ENCODE results near the gene PIGU. TPM values are rescaled to one million over a fixed set of nuclear protein-coding genes. Genes with fewer than 3 reads are reported as not detected.

PIGU gene
- total RNA-seq, 2 experiments from 2014 or later, result 16.6 to 27.9 TPM

- H4K20me1 ChIP-seq (ENCODE audit: insufficient read depth, low read length), result no peaks in the 10 kb centered on the region
- no peak overlapping the region for H3K4me2 ChIP-seq (ENCODE audit: low read length)
- DNase-seq (ENCODE audit: low spot score), result no peak
- intact Hi-C loops (cut with micrococcal nuclease; ENCODE audit: unreplicated experiment), result no loop called here
- H3K79me2 ChIP-seq (ENCODE audit: insufficient read depth, low read depth, low read length), result no peaks in the 10 kb centered on the region
- H3K27ac ChIP-seq (ENCODE audit: low read depth, low read length, poor library complexity, severe bottlenecking), result no peak overlapping the region
- no peaks in the 10 kb centered on the region for H3K9me3 ChIP-seq (ENCODE audit: low read length)
- H2AFZ ChIP-seq (ENCODE audit: low read length), result no peak overlapping the region
- ChIA-PET POLR2A (no interaction called here), CTCF (ENCODE audit: unreplicated experiment) (no interaction called here)
- TF ChIP-seq EZH2phosphoT487 (IDR thresholded peaks at IDR 0.05; ENCODE audit: borderline replicate concordance, low read depth, low read length), result no peak
- TF ChIP-seq CTCF (conservative IDR thresholded peaks at IDR 0.05; ENCODE audit: low read length), result no peak
- H3K4me1 ChIP-seq (ENCODE audit: insufficient read depth, low read length, poor library complexity, severe bottlenecking), result no peaks in the 10 kb centered on the region
- no peaks in the 10 kb centered on the region for H3K9me2 ChIP-seq (ENCODE audit: insufficient read depth, low read length)
- no peaks in the 10 kb centered on the region; the same call in 1 of the 2 replicates for H3K36me3 ChIP-seq (ENCODE audit: insufficient read depth, low read length)
- H3K4me3 ChIP-seq (ENCODE audit: low read depth, low read length, poor library complexity, severe bottlenecking), result no peak overlapping the region
- BruUV-seq (replicated peaks), result no TSS peak
Observed at GRCh38 chr20:34559311-34560140, 117.4 kb downstream of the PIGU start.

DNA sequence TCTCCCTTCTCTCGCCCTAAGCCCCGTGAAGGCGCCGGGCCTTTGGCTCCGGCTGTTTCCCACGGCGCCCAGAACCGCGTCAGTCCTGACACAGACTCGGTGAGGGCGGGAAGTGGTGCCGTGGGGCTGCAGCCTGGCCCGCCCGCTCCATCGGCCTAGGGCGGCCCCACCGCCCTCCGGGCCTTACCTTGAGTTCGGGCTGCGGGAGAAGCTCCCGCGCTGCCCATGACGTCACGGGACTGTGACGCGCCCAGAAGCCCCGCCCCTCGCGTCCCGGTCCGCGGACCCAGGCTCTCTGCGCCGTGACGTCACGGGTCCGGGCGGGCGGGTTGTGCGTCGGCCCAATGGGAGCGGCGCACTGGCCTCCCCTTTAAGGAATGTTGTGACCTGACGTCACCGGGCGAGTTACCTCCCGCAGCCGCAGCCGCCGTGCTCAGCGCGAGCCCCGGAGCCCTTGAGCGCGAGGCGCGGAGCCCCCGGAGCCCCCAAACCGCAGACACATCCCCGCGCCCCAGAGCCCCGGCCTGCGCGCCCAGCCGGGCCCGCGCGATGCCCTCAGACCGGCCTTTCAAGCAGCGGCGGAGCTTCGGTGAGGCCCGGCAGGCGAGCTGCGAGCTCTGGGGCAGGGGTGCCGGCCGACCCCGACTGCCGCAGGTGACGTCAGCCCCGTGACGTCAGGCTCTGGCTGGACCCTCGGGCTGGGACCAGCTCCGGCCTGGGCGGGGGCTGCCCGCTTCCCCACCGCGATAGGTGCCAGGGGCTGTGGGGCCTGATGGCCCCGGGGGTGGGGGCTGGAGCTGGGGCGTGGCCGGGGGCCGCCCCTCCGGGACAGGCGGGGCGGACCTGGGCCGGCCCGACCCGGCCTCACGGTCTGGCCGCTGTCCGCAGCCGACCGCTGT lies 118.3 kb downstream of the PIGU start, which contains the start of gene MAP1LC3A:
TSS of gene MAP1LC3A (plus strand) at position 399 of the 899 bp plus-strand sequence. CDS start at position 550, 151 bp downstream.
- Histone ChIP-seq H3K79me2 (ENCODE audit: insufficient read depth, low read depth, low read length) (no peaks in the 10 kb centered on the region), H3K9me2 (ENCODE audit: insufficient read depth, low read length) (no peaks in the 10 kb centered on the region), H4K20me1 (ENCODE audit: insufficient read depth, low read length) (no peaks in the 10 kb centered on the region), H3K9me3 (ENCODE audit: low read length) (no peaks in the 10 kb centered on the region), H3K36me3 (ENCODE audit: insufficient read depth, low read length) (no peaks in the 10 kb centered on the region; the same call in 1 of the 2 replicates), H3K4me1 (ENCODE audit: insufficient read depth, low read length, poor library complexity, severe bottlenecking) (no peaks in the 10 kb centered on the region), H3K4me2 (ENCODE audit: low read length) (peak within 1 kb of the TSS; percentile 42; the same call in 1 of the 2 replicates), H3K4me3 (ENCODE audit: low read depth, low read length, poor library complexity, severe bottlenecking) (no peak within 1 kb of the TSS), H2AFZ (ENCODE audit: low read length) (no peak within 1 kb of the TSS; the same call in 1 of the 2 replicates), H3K27ac (ENCODE audit: low read depth, low read length, poor library complexity, severe bottlenecking) (no peak within 1 kb of the TSS)
- no TSS peak for BruUV-seq (replicated peaks)
- POLR2A ChIA-PET, result no interaction called here
- DNase-seq (ENCODE audit: low spot score), result no peak
- intact Hi-C loops (cut with micrococcal nuclease; ENCODE audit: unreplicated experiment), result no loop called here
- TF ChIP-seq EZH2phosphoT487 (IDR thresholded peaks at IDR 0.05; ENCODE audit: borderline replicate concordance, low read depth, low read length) (no peak), CTCF (conservative IDR thresholded peaks at IDR 0.05; ENCODE audit: low read length) (no peak)
- CTCF ChIA-PET (ENCODE audit: unreplicated experiment), result no interaction called here

Data from OCI-LY7 (cell line).